Spleen (tissue), 7 donors: ENCODE measurements around the gene CCR1.

Source experiments
- CTCF ChIP-seq, 11 experiments: fragments of 200-600 bp in 7 of 11; fragments of 450-650 bp in 4 of 11; sonication (generic) in 4 of 11; IDR thresholded peaks in 8 of 11; conservative IDR thresholded peaks in 3 of 11; 1 replicate in 7 of 11; 2 replicates in 4 of 11; pipeline versions ENCODE4 v1.4.0 to v1.8.0; 2016 to 2021; ENCODE audit warnings: antibody characterized with exemption in 11 of 11, inconsistent platforms in 4 of 11, mild to moderate bottlenecking in 1 of 11
- POLR2A ChIP-seq, 3 donors: fragments of 450-650 bp; IDR thresholded peaks; one replicate each; pipeline ENCODE4 v1.5.1; 2017; ENCODE audit warnings: antibody characterized with exemption in 3 of 3, mild to moderate bottlenecking in 1 of 3
- POLR2AphosphoS5 ChIP-seq, 3 donors: sonication (generic); formaldehyde crosslinking; IDR thresholded peaks; one replicate each; pipeline ENCODE4 v1.5.1; 2017; ENCODE audit warnings: antibody characterized with exemption in 3 of 3
- donor health status: DM: no; HTN: no; CAD: no; lungs with moderate emphysema.
- donor health status: DM: no; HTN: no; CAD: no.
- donor health status: DM: no; HTN: no; CAD: no.

DNA sequence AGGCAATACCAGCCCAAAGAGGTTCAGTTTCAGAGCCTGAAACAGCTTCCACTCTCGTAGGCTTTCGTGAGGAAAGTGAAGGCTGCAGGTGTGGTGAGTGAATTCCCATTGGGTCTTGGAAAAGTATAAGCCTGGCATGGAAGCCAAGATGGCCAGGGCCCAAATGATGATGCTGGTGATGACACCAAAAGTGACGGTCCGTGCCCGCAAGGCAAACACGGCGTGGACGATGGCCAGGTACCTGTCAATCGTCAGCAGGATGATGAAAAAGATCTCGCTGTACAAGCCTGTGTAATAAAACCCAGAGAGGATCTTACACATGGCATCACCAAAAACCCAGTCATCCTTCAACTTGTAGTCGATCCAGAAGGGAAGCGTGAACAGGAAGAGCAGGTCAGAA is 4.4 kb downstream of the CCR1 start:
- TF ChIP-seq CTCF (IDR thresholded peaks at IDR 0.05 in 8 of 11, conservative IDR thresholded peaks at IDR 0.05 in 3 of 11) (no peak), POLR2AphosphoS5 (IDR thresholded peaks at IDR 0.05) (no peak), POLR2A (IDR thresholded peaks at IDR 0.05) (no peak)
